IPS-15b (cell line): ENCODE data around the gene ALG6.

ENCODE experiments used
- H3K27me3 ChIP-seq: one replicate; pipeline ENCODE4 v1.6.1; 2013; ENCODE audit warnings: low read length; ENCODE audit not compliant: control insufficient read depth, insufficient read depth
- H3K36me3 ChIP-seq: one replicate; pipeline ENCODE4 v1.6.1; 2013; ENCODE audit warnings: low read length; ENCODE audit not compliant: control insufficient read depth, insufficient read depth
- H3K4me1 ChIP-seq: one replicate; pipeline ENCODE4 v1.6.1; 2013; ENCODE audit warnings: mild to moderate bottlenecking, low read length; ENCODE audit not compliant: control insufficient read depth, insufficient read depth
- H3K4me3 ChIP-seq: one replicate; pipeline ENCODE4 v1.5.1; 2013; ENCODE audit warnings: low read depth, low read length
- H3K9ac ChIP-seq: one replicate; pipeline ENCODE4 v1.6.1; 2013; ENCODE audit warnings: low read depth, mild to moderate bottlenecking, low read length
- H3K9me3 ChIP-seq: one replicate; pipeline ENCODE4 v1.6.1; 2013; ENCODE audit warnings: mild to moderate bottlenecking, low read length; ENCODE audit not compliant: control insufficient read depth, insufficient read depth

ALG6 gene

DNA sequence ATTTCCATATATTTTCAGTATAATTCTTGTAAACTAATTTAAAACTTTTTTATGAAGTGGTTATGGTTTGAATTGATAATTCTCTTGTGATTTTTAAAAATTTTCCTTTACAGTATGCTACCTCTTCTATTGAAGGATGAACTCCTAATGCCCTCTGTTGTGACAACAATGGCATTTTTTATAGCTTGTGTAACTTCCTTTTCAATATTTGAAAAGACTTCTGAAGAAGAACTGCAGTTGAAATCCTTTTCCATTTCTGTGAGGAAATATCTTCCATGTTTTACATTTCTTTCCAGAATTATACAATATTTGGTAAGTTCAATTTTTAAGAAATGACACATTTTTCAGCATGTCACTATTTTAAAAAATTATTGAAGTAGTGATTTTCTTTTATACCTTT is 61.4 kb downstream of the ALG6 start:
- H3K4me3 ChIP-seq: no peak overlapping the region
- H3K36me3 ChIP-seq: no peaks in the 10 kb centered on the region
- no peaks in the 10 kb centered on the region for H3K4me1 ChIP-seq
- H3K9ac ChIP-seq: no peak overlapping the region
- no peaks in the 10 kb centered on the region for H3K27me3 ChIP-seq
- peaks cover 5% of the 10 kb centered on the region for H3K9me3 ChIP-seq

DNA sequence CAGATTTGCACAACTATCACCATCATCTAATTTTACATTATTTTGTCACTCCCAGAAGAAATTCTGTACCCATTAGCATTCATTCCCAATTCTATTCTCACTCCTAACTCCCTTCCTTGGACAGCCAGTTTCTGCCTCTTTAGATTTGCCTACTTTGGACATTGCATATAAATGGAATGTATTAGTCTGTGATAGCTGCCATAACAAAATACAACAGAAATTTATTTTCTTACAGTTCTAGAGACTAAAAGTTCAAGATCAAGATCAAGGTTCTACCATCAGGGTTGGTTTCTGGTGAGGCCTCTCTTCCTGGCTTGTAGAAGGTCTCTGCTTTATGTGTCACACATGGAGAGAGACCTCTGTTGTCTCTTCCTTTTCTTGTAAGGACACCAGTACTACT is 61.9 kb downstream of the ALG6 start:
- Histone ChIP-seq H3K4me3 (no peak overlapping the region), H3K4me1 (no peaks in the 10 kb centered on the region), H3K27me3 (no peaks in the 10 kb centered on the region), H3K9me3 (peaks cover 5% of the 10 kb centered on the region), H3K36me3 (no peaks in the 10 kb centered on the region), H3K9ac (no peak overlapping the region)

DNA sequence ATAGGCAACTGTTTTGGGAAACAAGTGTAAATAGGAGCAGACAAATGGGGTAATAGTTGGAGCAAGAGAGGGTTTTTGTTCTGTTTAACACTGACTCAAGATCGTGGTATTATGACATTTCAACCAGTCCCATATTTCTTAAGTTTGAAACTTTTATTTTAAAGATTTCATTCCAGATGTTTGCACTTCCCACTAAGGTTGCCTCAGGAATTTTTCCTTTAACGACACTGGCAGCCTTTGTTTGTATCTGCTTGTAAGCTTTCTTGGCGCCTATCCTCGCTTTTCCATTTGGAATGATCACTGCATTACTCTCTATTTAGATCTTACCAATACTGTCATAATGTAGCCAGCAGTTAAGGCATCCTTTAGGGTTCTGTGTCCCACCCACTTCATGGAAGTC is 67.7 kb downstream of the ALG6 start:
- Histone ChIP-seq H3K27me3 (no peaks in the 10 kb centered on the region), H3K4me3 (no peak overlapping the region), H3K4me1 (no peaks in the 10 kb centered on the region), H3K9me3 (peaks cover 5% of the 10 kb centered on the region), H3K36me3 (no peaks in the 10 kb centered on the region), H3K9ac (no peak overlapping the region)

DNA sequence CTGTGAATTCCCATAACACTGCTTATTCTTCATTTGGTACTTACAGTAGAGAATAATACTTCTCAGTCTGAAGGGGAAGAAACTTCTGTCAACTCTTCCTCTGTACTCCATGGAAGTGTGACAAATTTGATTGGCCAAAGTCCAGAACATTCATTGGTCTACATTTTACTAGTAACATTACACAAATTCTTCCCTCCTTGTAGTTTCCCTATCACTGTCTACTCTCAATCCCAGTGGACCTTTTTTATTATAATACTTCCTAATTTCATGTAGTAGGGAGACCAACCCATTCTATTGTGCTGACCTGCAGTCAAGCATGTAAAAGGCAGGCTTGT is 74.7 kb downstream of the ALG6 start:
- Histone ChIP-seq H3K9me3 (no peaks in the 10 kb centered on the region), H3K4me3 (no peak overlapping the region), H3K36me3 (no peaks in the 10 kb centered on the region), H3K4me1 (no peaks in the 10 kb centered on the region), H3K27me3 (no peaks in the 10 kb centered on the region), H3K9ac (no peak overlapping the region)

DNA sequence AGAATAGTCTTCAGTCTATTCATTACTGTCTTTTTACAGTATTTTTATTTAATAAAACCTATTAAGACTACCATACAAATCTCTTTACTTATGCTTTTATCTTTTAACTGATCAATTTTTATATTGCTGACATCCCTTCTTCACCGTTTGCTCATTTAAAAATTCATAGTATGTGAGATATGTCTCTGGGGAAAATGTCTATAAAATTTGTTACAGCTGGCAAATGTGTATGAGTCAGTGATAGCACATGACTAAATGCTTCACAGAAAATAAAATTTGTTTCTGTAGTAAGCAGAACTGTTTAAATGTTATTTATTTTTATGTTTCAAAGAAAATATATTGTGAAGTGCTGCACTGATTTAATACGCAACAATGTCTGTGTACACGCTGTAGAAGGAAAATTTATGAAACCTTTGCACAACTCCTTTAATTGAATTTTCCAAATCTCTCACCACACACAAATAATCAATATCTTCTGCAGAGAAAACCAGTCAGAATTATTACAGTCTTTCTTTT is 81.4 kb downstream of the ALG6 start:
- no peak overlapping the region for H3K4me3 ChIP-seq
- no peaks in the 10 kb centered on the region for H3K4me1 ChIP-seq
- H3K36me3 ChIP-seq: no peaks in the 10 kb centered on the region
- H3K9ac ChIP-seq: no peak overlapping the region
- H3K27me3 ChIP-seq: no peaks in the 10 kb centered on the region
- H3K9me3 ChIP-seq: no peaks in the 10 kb centered on the region

DNA sequence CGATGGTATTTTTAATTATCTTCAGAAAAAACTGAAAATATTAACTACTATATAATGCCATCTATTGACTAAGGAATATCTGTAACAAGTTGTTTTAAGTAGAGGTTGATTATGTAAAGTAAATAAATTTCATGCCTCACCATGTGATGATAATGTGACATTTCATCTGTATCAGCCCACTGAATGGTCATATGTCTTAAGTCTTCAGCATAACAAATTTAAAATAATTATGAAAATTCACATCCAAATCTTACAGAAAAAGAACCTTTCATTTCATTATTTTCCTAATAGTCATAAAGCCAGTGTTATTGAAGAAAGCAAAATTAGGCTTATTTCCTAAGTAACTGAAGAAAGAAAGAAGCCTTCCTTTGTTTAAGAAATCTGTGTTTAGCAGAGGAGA is 83.0 kb downstream of the ALG6 start:
- no peak overlapping the region for H3K4me3 ChIP-seq
- no peaks in the 10 kb centered on the region for H3K27me3 ChIP-seq
- no peak overlapping the region for H3K9ac ChIP-seq
- H3K9me3 ChIP-seq: no peaks in the 10 kb centered on the region
- H3K4me1 ChIP-seq: no peaks in the 10 kb centered on the region
- no peaks in the 10 kb centered on the region for H3K36me3 ChIP-seq

DNA sequence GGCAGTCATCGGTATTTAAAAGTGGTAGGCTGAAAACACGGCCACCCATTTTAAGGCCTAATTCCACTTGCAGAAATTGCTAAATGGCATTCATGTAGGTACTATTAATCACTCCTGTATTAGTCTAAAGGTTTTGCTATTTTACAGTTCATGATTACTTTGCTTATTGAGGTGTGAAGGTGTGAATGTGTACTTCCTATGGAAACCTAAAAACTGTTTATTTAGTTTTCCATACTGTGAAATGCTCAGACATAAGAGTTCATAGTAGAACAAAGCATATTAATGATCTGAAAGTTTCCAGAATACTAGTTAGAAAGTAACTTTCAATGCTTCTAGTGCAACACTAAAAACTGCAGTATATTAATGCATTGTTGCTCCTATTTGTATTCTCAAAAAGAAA is 85.8 kb downstream of the ALG6 start:
- H3K4me1 ChIP-seq: no peaks in the 10 kb centered on the region
- no peaks in the 10 kb centered on the region for H3K27me3 ChIP-seq
- H3K36me3 ChIP-seq: no peaks in the 10 kb centered on the region
- no peaks in the 10 kb centered on the region for H3K9me3 ChIP-seq
- no peak overlapping the region for H3K9ac ChIP-seq
- no peak overlapping the region for H3K4me3 ChIP-seq

DNA sequence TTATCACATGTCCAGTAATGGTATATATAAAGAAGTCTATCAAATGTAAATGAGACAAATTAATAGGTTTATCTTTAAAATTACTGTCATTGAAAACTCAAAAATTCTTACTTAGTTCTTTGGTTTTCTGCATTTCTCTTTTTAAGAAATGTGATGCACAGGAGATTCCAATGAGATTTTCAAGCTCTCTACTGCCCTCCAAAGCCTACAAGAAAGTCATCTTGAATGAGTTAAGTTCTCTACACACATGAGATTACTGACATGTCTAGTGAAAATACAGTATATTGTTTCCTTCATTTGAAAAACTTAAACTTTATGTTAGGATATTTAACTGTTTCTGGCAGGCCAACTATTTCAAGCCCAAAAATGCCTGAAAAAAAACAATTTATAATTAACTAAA is 86.8 kb downstream of the ALG6 start:
- no peak overlapping the region for H3K9ac ChIP-seq
- H3K9me3 ChIP-seq: no peaks in the 10 kb centered on the region
- H3K4me1 ChIP-seq: no peaks in the 10 kb centered on the region
- no peak overlapping the region for H3K4me3 ChIP-seq
- H3K36me3 ChIP-seq: no peaks in the 10 kb centered on the region
- no peaks in the 10 kb centered on the region for H3K27me3 ChIP-seq

DNA sequence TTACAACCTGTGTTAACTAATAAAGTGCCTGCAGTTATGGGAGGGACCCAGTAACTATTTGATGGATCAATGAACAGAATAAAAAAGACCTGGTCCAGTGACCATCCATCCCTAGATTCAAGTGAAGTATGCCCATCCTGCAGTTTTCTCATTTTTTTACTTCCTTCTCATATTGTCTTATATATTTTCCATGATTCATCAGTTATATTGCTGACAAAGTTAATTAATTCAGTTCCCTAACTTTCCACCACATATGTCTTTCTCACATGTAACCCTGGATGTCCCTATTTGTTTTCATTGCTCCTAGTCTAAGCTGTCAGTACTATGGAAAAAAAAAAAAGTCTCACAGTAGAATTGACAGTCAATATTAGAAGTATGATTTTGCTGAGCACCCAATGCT is 91.3 kb downstream of the ALG6 start:
- Histone ChIP-seq H3K36me3 (no peaks in the 10 kb centered on the region), H3K4me1 (no peaks in the 10 kb centered on the region), H3K9ac (no peak overlapping the region), H3K27me3 (no peaks in the 10 kb centered on the region), H3K9me3 (no peaks in the 10 kb centered on the region), H3K4me3 (no peak overlapping the region)

DNA sequence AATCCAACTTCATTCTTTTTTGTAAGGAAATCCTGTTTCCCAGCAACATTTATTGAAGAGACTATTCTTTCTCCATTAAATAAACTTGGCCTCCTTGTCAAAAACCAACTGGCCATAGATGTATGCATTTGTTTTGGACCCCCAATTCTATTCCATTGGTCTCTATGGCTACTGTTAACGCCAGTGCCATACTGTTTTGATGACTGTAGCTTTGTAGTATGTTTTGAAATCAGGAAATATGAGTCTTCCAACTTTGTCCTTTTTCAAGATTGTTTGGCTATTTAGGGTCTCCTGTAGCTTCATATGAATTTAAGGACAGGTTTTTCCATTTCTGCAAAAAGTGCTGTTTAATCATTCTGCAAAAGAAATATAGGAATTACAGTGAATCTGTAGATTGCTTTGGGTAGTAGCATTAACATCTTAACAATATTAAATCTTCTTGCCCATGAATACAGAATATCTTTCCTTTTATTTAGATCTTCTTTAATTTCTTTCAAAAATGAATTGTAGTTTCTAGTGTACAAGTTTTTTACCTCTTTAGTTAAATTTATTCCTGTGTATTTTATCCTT is 94.3 kb downstream of the ALG6 start:
- H3K4me3 ChIP-seq: no peak overlapping the region
- H3K27me3 ChIP-seq: no peaks in the 10 kb centered on the region
- H3K36me3 ChIP-seq: no peaks in the 10 kb centered on the region
- no peak overlapping the region for H3K9ac ChIP-seq
- H3K4me1 ChIP-seq: no peaks in the 10 kb centered on the region
- H3K9me3 ChIP-seq: no peaks in the 10 kb centered on the region

DNA sequence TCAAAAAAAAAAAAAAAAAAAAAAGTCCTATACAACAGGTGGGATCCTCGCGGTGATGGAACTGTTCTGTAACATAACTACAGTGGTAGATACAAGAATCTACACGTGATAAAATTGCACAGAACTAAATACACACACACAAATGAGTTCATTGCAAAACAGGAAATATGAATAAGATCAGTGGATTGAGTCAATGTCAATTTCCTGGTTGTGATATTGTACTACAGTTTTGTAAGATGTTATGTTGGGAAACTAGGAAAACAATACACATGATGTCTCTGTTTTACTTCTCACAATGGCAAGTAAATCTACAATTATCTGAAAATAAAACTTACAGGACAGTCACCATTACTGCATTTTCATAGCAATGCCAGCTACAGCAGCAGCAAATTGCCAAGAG is 95.8 kb downstream of the ALG6 start:
- H3K36me3 ChIP-seq: no peaks in the 10 kb centered on the region
- no peaks in the 10 kb centered on the region for H3K9me3 ChIP-seq
- no peaks in the 10 kb centered on the region for H3K4me1 ChIP-seq
- no peak overlapping the region for H3K9ac ChIP-seq
- H3K4me3 ChIP-seq: no peak overlapping the region
- H3K27me3 ChIP-seq: no peaks in the 10 kb centered on the region

DNA sequence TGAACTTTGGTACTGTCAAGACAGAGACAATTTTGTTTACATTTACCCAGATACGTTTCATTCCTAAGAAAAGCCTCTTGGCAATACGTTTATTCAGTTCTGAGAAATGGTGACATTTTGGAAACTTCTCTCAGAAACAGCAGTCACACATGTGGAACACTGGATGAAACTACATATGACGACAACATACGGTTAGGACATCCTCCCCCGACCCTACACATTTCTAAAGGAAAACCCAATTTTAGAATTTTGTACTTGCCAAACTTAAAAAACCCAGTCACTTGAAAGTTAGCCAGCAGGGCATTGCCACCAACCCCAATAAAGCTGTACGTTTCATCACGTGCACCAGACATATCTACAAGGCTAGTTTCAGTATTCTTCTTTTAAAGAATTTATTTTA is 98.8 kb downstream of the ALG6 start:
- Histone ChIP-seq H3K36me3 (peaks cover 3% of the 10 kb centered on the region), H3K9ac (no peak overlapping the region), H3K9me3 (peaks cover 3% of the 10 kb centered on the region), H3K4me1 (no peaks in the 10 kb centered on the region), H3K27me3 (no peaks in the 10 kb centered on the region), H3K4me3 (no peak overlapping the region)

DNA sequence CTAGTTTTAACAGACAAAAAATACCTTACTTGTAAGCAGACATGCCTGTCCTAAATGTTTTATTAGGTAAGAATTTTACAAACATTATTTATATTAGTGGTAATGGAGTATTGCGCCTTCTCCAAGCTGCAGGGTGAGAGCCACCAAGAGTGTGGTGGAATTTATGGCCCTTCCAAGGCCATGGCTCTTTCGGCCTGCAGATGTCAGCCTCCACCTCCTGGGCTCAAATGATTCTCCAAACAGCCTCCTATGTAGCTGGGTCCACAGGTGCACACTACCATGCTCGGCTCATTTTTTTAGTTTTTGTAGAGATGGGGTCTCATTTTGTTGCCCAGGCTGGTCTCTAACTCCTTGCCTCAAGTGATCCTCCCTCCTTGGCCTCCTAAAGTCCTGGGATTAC is 99.3 kb downstream of the ALG6 start:
- Histone ChIP-seq H3K4me1 (no peaks in the 10 kb centered on the region), H3K9me3 (peaks cover 3% of the 10 kb centered on the region), H3K27me3 (no peaks in the 10 kb centered on the region), H3K4me3 (no peak overlapping the region), H3K9ac (no peak overlapping the region), H3K36me3 (peaks cover 3% of the 10 kb centered on the region)
